Measurements from ENCODE around the gene SMIM41. TPM values are rescaled to one million over a fixed set of nuclear protein-coding genes. Genes with fewer than 3 reads are reported as not detected.

Gene SMIM41
- polyA plus RNA-seq, 4 donors: 0.46 to 1.6 (median 0.80) TPM; not detected in 1

- FAIRE-seq (no peak), DNase-seq (peak; percentile 61 to 62)
- H3K36me3 ChIP-seq (ENCODE audit: control insufficient read depth in 3 of 3, insufficient read depth in 2 of 3, low read depth in 1 of 3, low read length in 3 of 3): no peaks in the 10 kb centered on the region
- H3K9me3 ChIP-seq (ENCODE audit: control insufficient read depth in 2 of 2, insufficient read depth in 1 of 2, low read depth in 1 of 2, low read length in 1 of 2): no peaks in the 10 kb centered on the region
- peaks cover 0 to 4% (median 0%) of the 10 kb centered on the region in 3 donors for H3K4me1 ChIP-seq (ENCODE audit: control insufficient read depth in 3 of 3, insufficient read depth in 2 of 3, low read depth in 1 of 3, low read length in 2 of 3)
- H3K27ac ChIP-seq (ENCODE audit: low read depth in 1 of 3, low read length in 2 of 3): no peak overlapping the region
- WGBS, 3 donors: 6 to 20% (median 7%) methylated on average over 5 of the region's 5 CpGs
- peaks cover 0 to 3% (median 0%) of the 10 kb centered on the region in 3 donors for H3K27me3 ChIP-seq (ENCODE audit: control insufficient read depth in 3 of 3, insufficient read depth in 3 of 3, low read length in 3 of 3)
- H3K4me3 ChIP-seq (ENCODE audit: low read depth in 1 of 3, low read length in 3 of 3): no peak overlapping the region
Observed at GRCh38 chr12:52139579-52140062, 60.1 kb downstream of the SMIM41 start.

- peaks cover 0 to 5% (median 0%) of the 10 kb centered on the region in 3 donors for H3K4me1 ChIP-seq (ENCODE audit: control insufficient read depth in 3 of 3, insufficient read depth in 2 of 3, low read depth in 1 of 3, low read length in 2 of 3)
- H3K36me3 ChIP-seq (ENCODE audit: control insufficient read depth in 3 of 3, insufficient read depth in 2 of 3, low read depth in 1 of 3, low read length in 3 of 3): no peaks in the 10 kb centered on the region
- no peak overlapping the region for H3K4me3 ChIP-seq (ENCODE audit: low read depth in 1 of 3, low read length in 3 of 3)
- H3K27ac ChIP-seq (ENCODE audit: low read depth in 1 of 3, low read length in 2 of 3): no peak overlapping the region
- WGBS, 3 donors: 91 to 93% (median 92%) methylated on average over 4 of the region's 4 CpGs
- FAIRE-seq (no peak), DNase-seq (no peak)
- H3K9me3 ChIP-seq (ENCODE audit: control insufficient read depth in 2 of 2, insufficient read depth in 1 of 2, low read depth in 1 of 2, low read length in 1 of 2): no peaks in the 10 kb centered on the region
- H3K27me3 ChIP-seq (ENCODE audit: control insufficient read depth in 3 of 3, insufficient read depth in 3 of 3, low read length in 3 of 3): peaks cover 0 to 3% (median 0%) of the 10 kb centered on the region in 3 donors
Observed at GRCh38 chr12:52141306-52141705, 61.8 kb downstream of the SMIM41 start.

- Histone ChIP-seq H3K4me1 (ENCODE audit: control insufficient read depth in 3 of 3, insufficient read depth in 2 of 3, low read depth in 1 of 3, low read length in 2 of 3) (peaks cover 0 to 10% (median 3%) of the 10 kb centered on the region in 3 donors), H3K27ac (ENCODE audit: low read depth in 1 of 3, low read length in 2 of 3) (no peak overlapping the region), H3K9me3 (ENCODE audit: control insufficient read depth in 2 of 2, insufficient read depth in 1 of 2, low read depth in 1 of 2, low read length in 1 of 2) (no peaks in the 10 kb centered on the region), H3K27me3 (ENCODE audit: control insufficient read depth in 3 of 3, insufficient read depth in 3 of 3, low read length in 3 of 3) (peaks cover 0 to 3% (median 0%) of the 10 kb centered on the region in 3 donors), H3K4me3 (ENCODE audit: low read depth in 1 of 3, low read length in 3 of 3) (no peak overlapping the region), H3K36me3 (ENCODE audit: control insufficient read depth in 3 of 3, insufficient read depth in 2 of 3, low read depth in 1 of 3, low read length in 3 of 3) (peaks cover 0 to 3% (median 0%) of the 10 kb centered on the region in 3 donors)
- DNase-seq (no peak), FAIRE-seq (no peak)
- 89 to 91% (median 91%) methylated on average over 8 of the region's 8 CpGs for WGBS, 3 donors
Observed at GRCh38 chr12:52141875-52142274, 62.4 kb downstream of the SMIM41 start.

- no peak overlapping the region for H3K27ac ChIP-seq (ENCODE audit: low read depth in 1 of 3, low read length in 2 of 3)
- FAIRE-seq: no peak
- no peak for DNase-seq
- H3K4me3 ChIP-seq (ENCODE audit: low read depth in 1 of 3, low read length in 3 of 3): no peak overlapping the region
- H3K9me3 ChIP-seq (ENCODE audit: control insufficient read depth in 2 of 2, insufficient read depth in 1 of 2, low read depth in 1 of 2, low read length in 1 of 2): no peaks in the 10 kb centered on the region
- H3K36me3 ChIP-seq (ENCODE audit: control insufficient read depth in 3 of 3, insufficient read depth in 2 of 3, low read depth in 1 of 3, low read length in 3 of 3): peaks cover 0 to 3% (median 0%) of the 10 kb centered on the region in 3 donors
- peaks cover 0 to 3% (median 0%) of the 10 kb centered on the region in 3 donors for H3K27me3 ChIP-seq (ENCODE audit: control insufficient read depth in 3 of 3, insufficient read depth in 3 of 3, low read length in 3 of 3)
- WGBS, 3 donors: 77 to 93% (median 92%) methylated on average over 5 of the region's 5 CpGs
- peaks cover 0 to 15% (median 5%) of the 10 kb centered on the region in 3 donors for H3K4me1 ChIP-seq (ENCODE audit: control insufficient read depth in 3 of 3, insufficient read depth in 2 of 3, low read depth in 1 of 3, low read length in 2 of 3)
Observed at GRCh38 chr12:52142431-52142830, 62.9 kb downstream of the SMIM41 start.

GRCh38 chr12:52144512-52145227 is 65.2 kb downstream of the SMIM41 start:
- no peak overlapping the region for H3K27ac ChIP-seq (ENCODE audit: low read depth in 1 of 3, low read length in 2 of 3)
- FAIRE-seq (no peak), DNase-seq (no peak)
- peaks cover 0 to 3% (median 0%) of the 10 kb centered on the region in 3 donors for H3K36me3 ChIP-seq (ENCODE audit: control insufficient read depth in 3 of 3, insufficient read depth in 2 of 3, low read depth in 1 of 3, low read length in 3 of 3)
- WGBS, 3 donors: 77 to 87% (median 78%) methylated on average over 15 to 16 of the region's 16 CpGs
- H3K4me3 ChIP-seq (ENCODE audit: low read depth in 1 of 3, low read length in 3 of 3): no peak overlapping the region
- peaks cover 0 to 34% (median 10%) of the 10 kb centered on the region in 3 donors for H3K4me1 ChIP-seq (ENCODE audit: control insufficient read depth in 3 of 3, insufficient read depth in 2 of 3, low read depth in 1 of 3, low read length in 2 of 3)
- no peaks in the 10 kb centered on the region for H3K27me3 ChIP-seq (ENCODE audit: control insufficient read depth in 3 of 3, insufficient read depth in 3 of 3, low read length in 3 of 3)
- no peaks in the 10 kb centered on the region for H3K9me3 ChIP-seq (ENCODE audit: control insufficient read depth in 2 of 2, insufficient read depth in 1 of 2, low read depth in 1 of 2, low read length in 1 of 2)

GRCh38 chr12:52145228-52146088 is 66.0 kb downstream of the SMIM41 start:
- DNase-seq: no peak
- peaks cover 0 to 34% (median 12%) of the 10 kb centered on the region in 3 donors for H3K4me1 ChIP-seq (ENCODE audit: control insufficient read depth in 3 of 3, insufficient read depth in 2 of 3, low read depth in 1 of 3, low read length in 2 of 3)
- no peaks in the 10 kb centered on the region for H3K27me3 ChIP-seq (ENCODE audit: control insufficient read depth in 3 of 3, insufficient read depth in 3 of 3, low read length in 3 of 3)
- no peak overlapping the region for H3K27ac ChIP-seq (ENCODE audit: low read depth in 1 of 3, low read length in 2 of 3)
- no peaks in the 10 kb centered on the region for H3K9me3 ChIP-seq (ENCODE audit: control insufficient read depth in 2 of 2, insufficient read depth in 1 of 2, low read depth in 1 of 2, low read length in 1 of 2)
- 82 to 85% (median 83%) methylated on average over 18 of the region's 18 CpGs for WGBS, 3 donors
- no peak for FAIRE-seq
- peaks cover 0 to 3% (median 0%) of the 10 kb centered on the region in 3 donors for H3K36me3 ChIP-seq (ENCODE audit: control insufficient read depth in 3 of 3, insufficient read depth in 2 of 3, low read depth in 1 of 3, low read length in 3 of 3)
- H3K4me3 ChIP-seq (ENCODE audit: low read depth in 1 of 3, low read length in 3 of 3): no peak overlapping the region

GRCh38 chr12:52146089-52146821 is 66.8 kb downstream of the SMIM41 start:
- no peak overlapping the region for H3K4me3 ChIP-seq (ENCODE audit: low read depth in 1 of 3, low read length in 3 of 3)
- DNase-seq: no peak

More at GRCh38 chr12:52146089-52146821, 66.8 kb downstream of the SMIM41 start:
- peaks cover 0 to 34% (median 12%) of the 10 kb centered on the region in 3 donors for H3K4me1 ChIP-seq (ENCODE audit: control insufficient read depth in 3 of 3, insufficient read depth in 2 of 3, low read depth in 1 of 3, low read length in 2 of 3)
- no peaks in the 10 kb centered on the region for H3K9me3 ChIP-seq (ENCODE audit: control insufficient read depth in 2 of 2, insufficient read depth in 1 of 2, low read depth in 1 of 2, low read length in 1 of 2)
- 72 to 88% (median 85%) methylated on average over 5 to 8 of the region's 8 CpGs for WGBS, 3 donors
- FAIRE-seq: no peak
- peak overlapping the region in 2 of 3 donors; percentile 82 to 90 for H3K27ac ChIP-seq (ENCODE audit: low read depth in 1 of 3, low read length in 2 of 3)
- no peaks in the 10 kb centered on the region for H3K27me3 ChIP-seq (ENCODE audit: control insufficient read depth in 3 of 3, insufficient read depth in 3 of 3, low read length in 3 of 3)
- H3K36me3 ChIP-seq (ENCODE audit: control insufficient read depth in 3 of 3, insufficient read depth in 2 of 3, low read depth in 1 of 3, low read length in 3 of 3): peaks cover 0 to 3% (median 0%) of the 10 kb centered on the region in 3 donors
